Panc1 (cell line): ENCODE data around the gene SNORC.

ENCODE experiments used
- CTCF ChIP-seq: fragments of 450-650 bp; IDR thresholded peaks from 2 replicates; pipeline ENCODE4 v1.5.1; 2017; ENCODE audit warnings: mild to moderate bottlenecking
- POLR2AphosphoS5 ChIP-seq: IDR thresholded peaks from 2 replicates; pipeline ENCODE4 v1.6.1; 2012; ENCODE audit warnings: mild to moderate bottlenecking, low read depth, low read length, moderate library complexity
- REST ChIP-seq, 2 experiments: IDR thresholded peaks; 2 replicates each; pipeline ENCODE4 v1.6.1; 2011 to 2012; ENCODE audit warnings: low read depth in 2 of 2, control low read depth in 1 of 2, low read length in 1 of 2, mild to moderate bottlenecking in 1 of 2, moderate library complexity in 1 of 2; ENCODE audit not compliant: insufficient read depth in 1 of 2
- SIN3A ChIP-seq: IDR thresholded peaks from 2 replicates; pipeline ENCODE4 v1.6.1; 2012; ENCODE audit warnings: low read depth, mild to moderate bottlenecking, low read length, moderate library complexity, borderline replicate concordance; ENCODE audit not compliant: insufficient read depth

DNA sequence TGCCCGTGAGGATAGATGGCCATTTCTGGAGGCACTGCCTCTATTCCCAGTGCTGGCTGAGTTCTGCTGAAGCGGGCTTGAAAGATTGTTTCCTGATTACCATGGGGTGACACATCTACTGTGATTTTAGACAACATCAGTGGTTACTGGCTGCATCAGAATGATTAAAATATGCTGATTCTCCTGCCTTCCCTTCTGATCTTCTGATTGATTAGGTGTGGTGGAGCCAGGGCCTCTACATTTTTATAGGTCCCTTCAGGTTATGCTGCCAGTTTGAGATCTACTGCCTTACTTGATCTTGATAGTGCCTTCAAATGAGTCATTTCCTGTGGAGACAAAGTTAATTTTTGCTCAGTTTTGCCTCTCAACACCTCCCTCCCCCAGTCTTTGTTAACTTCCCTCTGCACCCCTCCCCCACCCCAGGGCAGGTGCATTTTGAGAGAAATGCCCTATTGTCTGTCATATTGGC, 31.6 kb upstream of the SNORC start:
- TF ChIP-seq CTCF (no peak), REST (IDR thresholded peaks at IDR 0.05; ENCODE audit: insufficient read depth in 1 of 2, low read depth in 2 of 2, low read length in 1 of 2) (no peak), POLR2AphosphoS5 (no peak), SIN3A (no peak)
